GM19397 (cell line): ENCODE data around the gene LRRC10B.

Experiments used
- ATAC-seq: cut with Tn5 transposase; IDR thresholded peaks from one replicate; pipeline ENCODE4 v1.9.1; 2021; ENCODE audit warnings: mild to moderate bottlenecking, moderate library complexity; ENCODE audit not compliant: unreplicated experiment

Gene LRRC10B

GRCh38 chr11:61528114-61528513 lies 19.6 kb downstream of the LRRC10B start:
- ATAC-seq = no peak

- ATAC-seq = no peak
These were observed 21.1 kb downstream of the LRRC10B start for GRCh38 chr11:61529537-61530225.

GRCh38 chr11:61531044-61531443 lies 22.5 kb downstream of the LRRC10B start:
- no peak for ATAC-seq

GRCh38 chr11:61532134-61533038 lies 23.8 kb downstream of the LRRC10B start:
- ATAC-seq = no peak

GRCh38 chr11:61533039-61533375 lies 24.5 kb downstream of the LRRC10B start:
- no peak for ATAC-seq

- ATAC-seq = no peak
These were observed 24.9 kb downstream of the LRRC10B start for GRCh38 chr11:61533401-61533800.

- ATAC-seq = no peak
These were observed 25.7 kb downstream of the LRRC10B start for GRCh38 chr11:61534025-61534932.

- no peak for ATAC-seq
These were observed 26.6 kb downstream of the LRRC10B start for GRCh38 chr11:61534933-61535839.

- ATAC-seq = no peak
These were observed 27.6 kb downstream of the LRRC10B start for GRCh38 chr11:61535998-61536675.

GRCh38 chr11:61536676-61537270 lies 28.2 kb downstream of the LRRC10B start:
- no peak for ATAC-seq

GRCh38 chr11:61537326-61537725 lies 28.8 kb downstream of the LRRC10B start:
- no peak for ATAC-seq

- no peak for ATAC-seq
These were observed 30.1 kb downstream of the LRRC10B start for GRCh38 chr11:61538636-61538961.

GRCh38 chr11:61539006-61539405 lies 30.5 kb downstream of the LRRC10B start:
- no peak for ATAC-seq

- ATAC-seq = no peak
These were observed 31.3 kb downstream of the LRRC10B start for GRCh38 chr11:61539831-61540357.

- no peak for ATAC-seq
These were observed 32.0 kb downstream of the LRRC10B start for GRCh38 chr11:61540528-61540927.

- ATAC-seq = no peak
These were observed 33.0 kb downstream of the LRRC10B start for GRCh38 chr11:61541598-61541997.

- no peak for ATAC-seq
These were observed 33.5 kb downstream of the LRRC10B start for GRCh38 chr11:61542024-61542461.

GRCh38 chr11:61542705-61543104 lies 34.2 kb downstream of the LRRC10B start:
- no peak for ATAC-seq
